Body of pancreas (tissue), 4 donors: ENCODE results near the gene SRR. TPM values are rescaled to one million over a fixed set of nuclear protein-coding genes. Genes with fewer than 3 reads are reported as not detected.

ENCODE experiments used
- ATAC-seq: fragments of 150-250 bp; one replicate; pipeline ENCODE4 v1.9.1; 2016
- DNase-seq, 4 donors: peaks; one replicate each; pipeline ENCODE4 v3.0.0-alpha.2; 2019
- H3K27ac ChIP-seq, 4 donors: fragments of 200-600 bp; sonication (generic); 1 replicate in 3 of 4; 2 replicates in 1 of 4; pipeline versions ENCODE4 v1.5.1 to v1.6.1; 2016 to 2019; ENCODE audit warnings: mild to moderate bottlenecking in 1 of 4, mixed read lengths in 1 of 4, moderate library complexity in 1 of 4
- H3K27me3 ChIP-seq, 2 donors: fragments of 200-600 bp; sonication (generic); one replicate each; pipeline ENCODE4 v1.6.0; 2016; ENCODE audit warnings: mild to moderate bottlenecking in 1 of 2
- H3K36me3 ChIP-seq, 2 donors: fragments of 200-600 bp; sonication (generic); replicated peaks in 1 of 2; 2 replicates each; pipeline ENCODE4 v1.5.1; 2016; ENCODE audit warnings: low read depth in 2 of 2; ENCODE audit not compliant: insufficient read depth in 1 of 2
- H3K4me1 ChIP-seq: fragments of 200-600 bp; sonication (generic); one replicate; pipeline ENCODE4 v1.6.0; 2016
- H3K4me3 ChIP-seq, 2 donors: fragments of 200-600 bp; sonication (generic); 1 replicate in 1 of 2; 2 replicates in 1 of 2; pipeline ENCODE4 v1.5.1; 2016 to 2019
- H3K9me3 ChIP-seq, 3 donors: fragments of 200-600 bp; sonication (generic); 1 replicate in 2 of 3; 2 replicates in 1 of 3; pipeline ENCODE4 v1.5.1; 2016
- CTCF ChIP-seq, 7 experiments: fragments of 450-650 bp in 4 of 7; fragments of 200-600 bp in 3 of 7; sonication (generic) in 3 of 7; IDR thresholded peaks; one replicate each; pipeline ENCODE4 v1.5.1; 2016 to 2019; ENCODE audit warnings: antibody characterized with exemption in 7 of 7
- POLR2A ChIP-seq, 3 donors: fragments of 450-650 bp; IDR thresholded peaks; one replicate each; pipeline ENCODE4 v1.6.1; 2016; ENCODE audit warnings: antibody characterized with exemption in 3 of 3, mild to moderate bottlenecking in 2 of 3
- WGBS, 2 donors: methylation state at CpG; one replicate each; pipeline ENCODE4 v1.1.5; 2017; 5-methylcytosine and 5-hydroxymethylcytosine counted together
- intact Hi-C: fragments of 100-400 bp; cut with DNase I; formaldehyde crosslinking; loops from one replicate; pipeline ENCODE4 v1.15.1; 2023
- total RNA-seq, 2 donors: library from RNA; depleted of rRNA; stranded (reverse); fragments of >200 nt; gene quantifications; one replicate each; pipeline ENCODE4 v1.1.0, GENCODE V29; 2016

Gene SRR
- total RNA-seq, 2 donors from 2014 or later: 4.6 to 9.3 TPM

GRCh38 chr17:2357931-2358434 lies 54.2 kb downstream of the SRR start:
- WGBS, 2 donors: 89 to 95% methylated on average over 10 of the region's 10 CpGs
- TF ChIP-seq CTCF (IDR thresholded peaks at IDR 0.05) (no peak), POLR2A (IDR thresholded peaks at IDR 0.05) (no peak)
- intact Hi-C loops: no loop called here
- Histone ChIP-seq H3K27me3 (no peaks in the 10 kb centered on the region), H3K9me3 (no peaks in the 10 kb centered on the region), H3K27ac (no peak overlapping the region), H3K36me3 (peaks cover 0 to 3% of the 10 kb centered on the region in 2 donors), H3K4me3 (no peak overlapping the region), H3K4me1 (peaks cover 11% of the 10 kb centered on the region)
- DNase-seq: no peak
- ATAC-seq: no peak

- peaks cover 0 to 4% of the 10 kb centered on the region in 2 donors for H3K36me3 ChIP-seq
- intact Hi-C loops: no loop called here
These were observed 57.4 kb downstream of the SRR start for GRCh38 chr17:2361010-2361760.

GRCh38 chr17:2362016-2362415 lies 58.3 kb downstream of the SRR start:
- Histone ChIP-seq H3K36me3 (peaks cover 0 to 4% of the 10 kb centered on the region in 2 donors), H3K4me1 (peaks cover 9% of the 10 kb centered on the region), H3K27ac (peak overlapping the region in 1 of 4 donors; percentile 6), H3K4me3 (no peak overlapping the region), H3K27me3 (no peaks in the 10 kb centered on the region), H3K9me3 (no peaks in the 10 kb centered on the region)
- ATAC-seq (no peak), DNase-seq (no peak)
- 94 to 97% methylated on average over 8 to 19 of the region's 20 CpGs for WGBS, 2 donors
- intact Hi-C loops: no loop called here
- TF ChIP-seq POLR2A (IDR thresholded peaks at IDR 0.05): no peak
- TF ChIP-seq CTCF (IDR thresholded peaks at IDR 0.05): no peak

More at GRCh38 chr17:2361010-2361760, 57.4 kb downstream of the SRR start:
- TF ChIP-seq POLR2A (IDR thresholded peaks at IDR 0.05): no peak
- TF ChIP-seq CTCF (IDR thresholded peaks at IDR 0.05): no peak
- peak in 1 of 4 donors; percentile 20 for DNase-seq
- H3K9me3 ChIP-seq: no peaks in the 10 kb centered on the region
- no peaks in the 10 kb centered on the region for H3K27me3 ChIP-seq
- H3K4me1 ChIP-seq: peaks cover 9% of the 10 kb centered on the region
- peak overlapping the region in 1 of 4 donors; percentile 6 for H3K27ac ChIP-seq
- no peak overlapping the region for H3K4me3 ChIP-seq
- ATAC-seq: no peak
- 62 to 72% methylated on average over 20 of the region's 21 CpGs for WGBS, 2 donors

- Histone ChIP-seq H3K4me3 (no peak overlapping the region), H3K27me3 (no peaks in the 10 kb centered on the region), H3K36me3 (peaks cover 0 to 4% of the 10 kb centered on the region in 2 donors), H3K4me1 (peaks cover 9% of the 10 kb centered on the region), H3K9me3 (no peaks in the 10 kb centered on the region), H3K27ac (no peak overlapping the region)
- intact Hi-C loops: no loop called here
- DNase-seq (no peak), ATAC-seq (no peak)
- TF ChIP-seq POLR2A (IDR thresholded peaks at IDR 0.05) (no peak), CTCF (IDR thresholded peaks at IDR 0.05) (no peak)
- WGBS, 2 donors: 94 to 97% methylated on average over 17 to 18 of the region's 19 CpGs
These were observed 58.7 kb downstream of the SRR start for GRCh38 chr17:2362416-2362815.
